Subcutaneous adipose tissue (tissue), 4 donors: ENCODE measurements around the gene CNTN1. TPM values are rescaled to one million over a fixed set of nuclear protein-coding genes. Genes with fewer than 3 reads are reported as not detected.

ENCODE experiments used
- CTCF ChIP-seq: fragments of 450-650 bp; IDR thresholded peaks from one replicate; pipeline ENCODE4 v1.5.1; 2016; ENCODE audit warnings: low read depth, mild to moderate bottlenecking, control low read depth, antibody characterized with exemption, moderate library complexity
- total RNA-seq, 4 donors: library from RNA; depleted of rRNA; stranded (reverse); fragments of >200 nt; gene quantifications; one replicate each; pipeline ENCODE4 v1.1.0, GENCODE V29; 2016

The CNTN1 gene
- total RNA-seq, 4 donors from 2014 or later = 0.57 to 2.2 (median 1.0) TPM

DNA sequence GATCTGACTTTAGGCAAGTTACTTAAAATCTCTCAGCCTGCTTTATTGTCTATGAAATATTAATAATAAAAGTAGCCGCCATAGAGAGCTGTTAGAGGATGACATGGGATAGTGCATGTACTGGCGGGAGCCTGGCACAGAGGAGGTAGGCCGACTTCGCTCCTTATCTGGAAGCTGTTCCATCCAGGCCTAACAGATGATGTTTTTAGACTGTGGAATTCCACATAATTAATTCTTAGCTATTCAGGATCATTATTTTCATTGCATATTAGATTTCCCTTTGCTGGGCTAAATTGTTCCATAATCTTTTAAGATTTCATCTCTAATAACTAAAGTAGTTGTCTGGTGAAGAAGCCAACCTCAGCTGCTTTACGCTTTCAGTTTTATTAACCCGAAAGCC, 30.8 kb downstream of the CNTN1 start:
- TF ChIP-seq CTCF = no peak

DNA sequence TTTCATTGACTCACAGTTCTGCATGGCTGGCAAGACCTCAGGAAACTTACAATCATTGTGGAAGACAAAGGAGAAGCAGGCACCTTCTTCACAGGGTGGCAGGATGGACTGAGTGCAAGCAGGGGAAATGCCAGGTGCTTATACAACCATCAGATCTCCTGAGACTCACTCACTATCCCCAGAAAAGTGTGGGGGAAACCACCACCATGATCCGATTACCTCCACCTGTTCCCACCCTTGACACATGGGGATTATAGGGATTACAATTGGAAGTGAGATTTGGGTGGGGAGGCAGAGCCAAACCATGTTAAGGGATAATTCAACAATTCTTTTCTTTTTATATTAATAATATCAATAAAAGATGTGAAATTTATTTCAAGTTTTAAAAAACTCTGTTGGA, 34.1 kb downstream of the CNTN1 start:
- no peak for TF ChIP-seq CTCF

GRCh38 chr12:40727774-40728483, 35.7 kb downstream of the CNTN1 start:
- TF ChIP-seq CTCF = no peak

DNA sequence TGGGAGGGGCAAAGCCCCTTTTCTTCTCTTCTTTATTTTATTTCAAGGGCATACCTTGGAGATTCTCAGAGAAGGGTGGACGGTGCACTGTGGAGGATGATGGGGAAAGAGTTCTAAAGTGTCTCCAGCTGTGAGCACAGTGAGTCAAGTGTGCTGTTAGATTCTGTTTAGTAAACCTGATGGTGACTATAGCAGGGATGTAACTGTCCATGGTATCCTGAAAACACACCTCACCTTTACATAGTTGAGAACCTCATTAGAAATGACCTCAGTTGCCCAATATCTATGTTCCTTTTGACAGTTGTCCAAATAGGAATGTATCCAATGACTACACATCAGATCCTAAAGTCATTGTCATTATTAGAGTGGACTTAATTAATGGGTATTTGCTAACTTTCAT, 38.0 kb downstream of the CNTN1 start:
- no peak for TF ChIP-seq CTCF

- TF ChIP-seq CTCF = no peak
Observed at GRCh38 chr12:40733871-40734270, 41.6 kb downstream of the CNTN1 start.

- no peak for TF ChIP-seq CTCF
Observed at GRCh38 chr12:40734276-40734675, 42.0 kb downstream of the CNTN1 start.

GRCh38 chr12:40735551-40736230, 43.5 kb downstream of the CNTN1 start:
- TF ChIP-seq CTCF = no peak
